Measurements from ENCODE around the gene PPM1J.
"Not testable (repeated sequence)": the region's sequence is repeated elsewhere in the genome, so short reads cannot be mapped to it uniquely, and the experiment has no call there.

Gene PPM1J

DNA sequence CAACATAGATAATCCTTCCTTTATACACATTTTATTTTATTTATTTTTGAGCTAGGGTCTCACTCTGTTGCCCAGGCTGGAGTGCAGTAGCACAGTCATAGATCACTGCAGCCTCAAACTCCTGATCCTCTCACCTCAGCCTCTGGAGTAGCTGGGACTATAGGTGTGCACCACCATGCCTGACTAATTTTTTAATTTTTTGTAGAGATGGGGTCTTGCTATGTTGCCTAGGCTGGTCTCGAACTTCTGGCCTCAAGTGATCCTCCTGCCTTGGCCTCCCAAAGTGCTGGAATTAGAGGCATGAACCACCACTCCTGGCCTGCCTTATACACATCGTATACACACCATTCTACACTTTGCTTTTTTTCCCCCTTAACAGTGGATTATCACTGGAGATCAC lies 6.2 kb upstream of the PPM1J start:
- DNase-seq, result not testable (repeated sequence)

- DNase-seq, result no peak
Observed at GRCh38 chr1:112720800-112721199, 5.7 kb upstream of the PPM1J start.

DNA sequence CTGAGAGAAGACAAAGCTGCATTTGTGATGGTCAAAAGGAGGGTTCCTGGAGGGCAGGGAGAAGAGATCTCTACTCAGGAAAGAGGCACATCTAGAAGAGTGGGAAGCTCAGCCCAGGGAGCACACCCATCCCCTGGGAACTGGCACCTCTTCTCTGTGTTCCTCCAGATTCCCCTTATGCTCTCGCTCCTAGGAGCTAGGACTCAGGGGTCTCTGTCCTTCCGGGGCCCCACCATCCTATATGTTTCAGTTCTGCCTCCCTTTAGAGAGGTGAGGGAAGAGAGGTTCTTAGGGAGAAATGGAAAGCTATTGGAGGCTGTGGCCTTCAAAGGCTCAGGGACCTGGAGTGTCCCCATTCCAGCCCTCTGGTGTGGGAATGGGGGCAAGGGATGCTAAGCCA lies 4.6 kb upstream of the PPM1J start:
- DNase-seq, result no peak

- DNase-seq, result peak; percentile 42
Observed at GRCh38 chr1:112718691-112719418, 3.7 kb upstream of the PPM1J start.

DNA sequence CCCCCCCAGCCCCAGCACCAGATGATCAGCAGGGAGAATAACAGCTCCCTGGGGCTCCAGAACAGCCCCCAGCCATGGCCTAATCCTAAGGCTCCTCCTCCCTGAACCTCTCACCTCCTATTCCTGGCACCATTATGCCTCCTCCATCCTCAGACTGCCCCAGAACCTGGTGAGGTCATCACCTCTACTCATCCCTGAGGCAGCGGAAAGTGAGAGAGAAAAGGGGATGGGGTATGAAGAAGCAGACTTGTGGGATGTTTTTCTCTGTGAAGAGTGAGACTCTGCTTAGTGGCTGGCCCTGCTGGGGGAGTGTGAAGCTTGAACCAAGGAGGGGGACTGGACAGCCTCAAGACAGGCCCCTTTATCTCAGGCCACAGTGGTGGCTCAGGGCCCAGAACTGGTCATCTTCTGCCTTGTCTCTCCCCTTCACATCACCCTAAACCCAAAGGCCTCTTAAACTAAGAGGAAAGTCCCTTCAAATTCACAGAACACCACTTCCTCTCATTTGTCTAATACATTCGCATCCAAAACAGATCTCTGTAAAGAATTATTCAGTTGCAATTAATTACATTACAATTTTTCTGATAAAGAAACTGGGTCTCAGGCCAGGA lies 2.2 kb upstream of the PPM1J start:
- no peak for DNase-seq

DNA sequence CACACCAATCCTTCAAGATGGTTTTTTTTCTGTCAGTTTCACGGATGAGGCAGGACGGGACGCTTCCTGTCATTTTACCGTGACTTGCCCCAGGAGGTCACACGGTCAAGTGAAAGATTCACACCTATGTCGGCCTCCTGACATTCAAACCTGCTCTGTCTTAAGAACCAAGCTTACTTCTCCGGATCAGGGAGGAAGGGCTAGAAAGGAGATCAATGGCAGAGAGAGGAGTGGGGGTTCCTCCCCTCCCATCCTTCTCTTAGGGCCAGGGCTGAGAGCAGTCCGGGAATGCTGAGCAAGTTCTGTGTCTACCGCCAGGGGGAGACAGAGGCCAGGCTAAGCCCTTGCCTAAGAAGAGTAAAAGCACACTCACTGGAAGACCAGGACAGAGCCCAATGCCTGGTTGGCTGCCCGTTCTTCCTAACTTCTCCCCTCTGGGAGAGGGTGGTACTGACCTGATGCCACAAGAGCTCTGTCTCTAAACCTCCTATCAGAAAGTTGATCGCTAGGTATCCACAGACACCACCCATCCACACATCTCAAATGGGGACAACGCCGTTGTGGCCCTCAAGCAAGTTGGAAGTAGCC lies 1.1 kb upstream of the PPM1J start:
- peak; percentile 78 for DNase-seq

DNA sequence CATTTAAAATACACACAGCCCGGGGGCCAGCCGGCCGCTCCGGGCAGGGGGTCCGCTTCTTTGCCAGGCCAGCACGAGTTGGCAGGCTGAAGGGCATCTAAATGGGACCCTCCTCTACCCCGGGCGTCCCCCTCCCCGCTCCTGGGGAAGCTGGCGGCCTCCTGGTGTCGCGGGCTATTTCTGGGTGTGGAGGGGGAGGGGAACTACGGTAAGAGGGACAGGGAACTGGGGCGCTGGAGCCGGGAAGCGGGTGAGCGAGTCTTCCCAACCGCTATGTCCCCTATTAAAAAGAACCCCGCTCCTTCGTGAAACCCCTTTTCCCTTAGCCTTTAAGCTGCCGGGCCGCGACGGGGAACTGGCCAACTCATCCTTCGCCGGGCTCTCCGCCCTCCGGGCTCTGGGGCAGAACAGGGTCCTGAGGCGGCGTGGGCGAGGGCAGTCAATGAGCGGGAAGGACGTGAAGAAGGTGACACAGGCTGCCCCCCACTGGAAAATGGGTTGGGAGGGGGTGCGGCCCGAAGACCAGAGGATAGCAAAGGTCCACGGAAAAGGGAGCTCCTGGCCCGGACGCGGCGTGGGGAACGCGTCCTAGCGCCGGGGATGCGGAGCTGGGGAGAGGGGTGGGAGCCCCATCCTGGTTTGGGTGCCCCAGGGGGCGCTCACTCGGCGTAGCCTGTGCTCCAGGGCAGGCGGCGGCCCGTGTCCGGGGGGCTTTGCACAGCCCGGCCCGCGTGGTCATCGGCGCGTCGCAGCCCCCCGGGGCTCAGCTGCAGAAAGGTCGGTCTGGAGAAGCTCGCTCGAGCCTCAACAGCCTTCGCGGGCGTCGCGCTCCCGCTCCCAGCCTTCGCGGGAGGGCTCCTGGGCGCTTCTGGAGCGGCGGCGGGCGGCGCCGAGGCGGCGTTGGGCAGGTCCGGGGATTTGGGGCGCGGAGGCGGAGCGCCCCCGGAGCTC lies 544 bp downstream of the PPM1J start:
- no peak for DNase-seq

DNA sequence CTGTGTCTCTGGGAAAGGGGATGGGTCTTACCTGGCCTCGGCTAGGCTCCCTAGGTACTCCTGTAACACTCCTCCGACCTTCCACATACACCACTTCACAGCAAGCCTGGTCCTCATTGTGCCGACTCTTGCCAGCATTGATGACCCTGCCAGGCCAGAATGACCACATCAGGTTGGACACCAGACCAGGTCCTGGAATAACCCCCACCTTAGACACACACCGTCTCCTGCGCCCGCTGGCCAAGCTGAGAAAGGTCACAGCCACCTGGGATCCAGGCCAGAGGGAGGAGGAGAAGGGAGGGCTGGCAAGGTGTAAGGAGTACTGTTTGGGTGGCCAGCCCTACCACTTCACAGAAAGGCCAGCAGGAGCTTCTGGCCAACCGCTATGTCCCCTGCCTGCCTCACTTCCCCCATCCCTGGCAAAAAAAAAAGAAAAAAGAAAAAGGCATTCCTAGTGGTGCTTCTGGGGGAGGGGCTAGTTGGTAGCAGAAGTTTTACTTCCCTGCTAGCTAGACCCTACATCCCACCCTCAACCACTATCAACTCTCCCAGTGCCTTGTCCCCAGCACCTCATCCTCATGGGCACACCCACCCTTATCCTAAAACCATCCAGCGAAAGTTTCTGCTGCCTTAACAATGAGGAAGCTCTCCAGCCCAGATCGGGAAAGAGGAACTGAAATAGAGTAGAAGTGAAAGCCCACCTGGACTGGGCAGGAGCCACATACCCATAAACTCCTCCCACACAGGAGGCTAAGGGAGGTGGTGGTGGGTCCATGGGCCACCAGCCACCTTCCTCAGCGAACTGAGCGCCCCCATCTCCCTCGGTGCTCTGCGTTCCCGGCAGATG lies 1.4 kb downstream of the PPM1J start:
- DNase-seq, result no peak

DNA sequence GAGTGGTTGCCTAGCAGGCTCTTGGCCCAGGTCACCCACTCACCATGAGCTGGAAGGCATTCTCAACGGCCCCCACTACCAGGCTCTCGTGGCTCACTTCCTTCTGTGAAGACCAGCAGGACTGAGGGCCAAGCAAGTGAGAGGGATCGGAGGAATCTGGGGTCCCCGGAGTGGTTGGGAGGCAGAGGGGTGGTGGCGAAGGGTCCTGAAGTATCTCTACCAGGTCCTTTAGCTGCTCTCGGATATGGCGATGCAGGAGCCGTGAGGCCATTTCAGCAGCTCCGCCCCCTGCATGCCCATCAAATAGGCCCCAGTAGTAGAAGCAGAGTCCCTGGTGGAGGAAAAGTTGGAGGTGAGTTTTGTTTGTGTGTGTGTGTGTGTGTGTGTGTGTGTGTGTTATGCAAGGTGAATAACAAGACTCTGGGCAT lies 2.4 kb downstream of the PPM1J start:
- DNase-seq, result no peak

DNA sequence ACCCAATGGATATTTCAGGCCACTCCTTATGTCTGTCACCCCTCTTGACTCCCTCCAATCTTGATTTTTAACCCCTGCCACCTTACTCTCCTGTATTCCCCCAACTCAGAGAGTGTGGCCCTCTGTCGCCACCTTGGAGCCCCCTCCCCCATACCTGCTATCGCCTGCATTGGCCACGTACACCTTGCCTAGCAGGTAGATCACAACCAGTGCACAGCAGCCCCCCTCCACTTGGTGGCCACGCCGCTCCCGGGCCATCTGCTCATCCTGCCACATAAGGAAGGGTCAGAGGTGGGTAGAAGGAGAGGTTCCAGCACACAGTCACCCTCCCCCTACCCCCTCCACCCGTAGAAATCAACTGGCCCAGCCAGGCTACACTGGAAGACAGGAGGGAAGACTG lies 2.9 kb downstream of the PPM1J start:
- no peak for DNase-seq

- DNase-seq, result no peak
Observed at GRCh38 chr1:112711670-112712069, 3.5 kb downstream of the PPM1J start.

DNA sequence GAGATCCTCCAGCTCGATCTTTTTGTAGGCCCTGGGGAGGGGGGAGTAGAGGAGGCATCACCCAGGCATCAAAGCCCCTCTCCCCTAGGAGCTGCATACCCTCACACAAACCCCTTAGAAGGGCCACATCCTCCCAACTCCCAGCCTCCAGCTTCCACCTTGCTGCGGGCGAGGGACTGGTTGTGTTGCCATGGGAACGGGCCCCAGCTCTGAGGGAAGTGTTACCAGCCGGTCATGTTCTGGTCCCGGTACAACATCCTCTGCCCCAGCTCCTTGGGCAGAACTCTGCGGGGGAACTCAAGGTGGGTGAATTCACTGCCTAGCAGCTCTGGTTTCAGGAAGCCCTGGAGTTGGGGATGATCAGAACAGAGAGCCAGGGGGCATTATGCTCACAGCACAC lies 4.1 kb downstream of the PPM1J start:
- no peak for DNase-seq

GRCh38 chr1:112710586-112710985 lies 4.5 kb downstream of the PPM1J start:
- DNase-seq, result no peak

DNA sequence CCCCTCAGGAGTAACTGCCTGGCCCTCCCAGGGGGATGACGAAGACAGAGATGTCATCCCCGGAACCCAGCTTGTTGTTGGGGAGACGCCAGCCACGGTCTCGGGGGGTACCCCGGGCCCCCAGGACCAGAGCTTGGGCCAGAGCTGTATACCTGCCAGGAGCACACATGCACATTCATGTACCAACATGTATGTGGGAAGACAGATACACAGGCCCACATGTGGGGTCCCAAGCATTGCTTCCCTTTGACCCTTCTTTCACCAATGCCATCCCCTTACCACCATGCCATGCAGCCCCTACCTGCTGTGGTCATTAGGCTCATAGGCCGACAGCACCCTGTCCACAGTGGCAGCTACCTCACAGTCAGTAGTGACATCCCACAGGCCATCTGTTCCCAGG lies 5.0 kb downstream of the PPM1J start:
- no peak for DNase-seq

- DNase-seq, result no peak
Observed at GRCh38 chr1:112708489-112708888, 6.6 kb downstream of the PPM1J start.

DNA sequence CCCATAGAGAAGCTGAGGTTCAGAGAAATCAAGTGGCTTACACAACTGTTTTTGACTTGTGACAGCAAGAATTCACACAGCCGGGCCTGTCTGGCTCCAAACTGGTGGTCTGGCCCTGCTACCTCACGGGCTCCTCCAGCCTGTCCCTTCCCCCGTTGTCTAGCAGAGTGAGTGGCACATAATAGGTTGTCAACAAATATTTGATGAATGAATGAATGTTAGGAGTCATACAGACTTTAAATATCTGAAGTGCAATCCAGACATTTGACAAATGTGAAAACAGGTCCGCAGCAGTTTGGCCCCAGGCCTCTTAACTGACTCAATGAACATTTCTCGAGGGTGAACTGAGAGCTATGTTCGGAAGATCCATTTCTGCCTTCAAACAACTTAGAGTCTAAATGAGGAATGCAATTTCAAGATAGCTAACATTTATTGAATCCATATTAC lies 7.1 kb downstream of the PPM1J start:
- DNase-seq, result no peak

- DNase-seq, result peak; percentile 74
Observed at GRCh38 chr1:112707221-112708001, 7.7 kb downstream of the PPM1J start.

DNA sequence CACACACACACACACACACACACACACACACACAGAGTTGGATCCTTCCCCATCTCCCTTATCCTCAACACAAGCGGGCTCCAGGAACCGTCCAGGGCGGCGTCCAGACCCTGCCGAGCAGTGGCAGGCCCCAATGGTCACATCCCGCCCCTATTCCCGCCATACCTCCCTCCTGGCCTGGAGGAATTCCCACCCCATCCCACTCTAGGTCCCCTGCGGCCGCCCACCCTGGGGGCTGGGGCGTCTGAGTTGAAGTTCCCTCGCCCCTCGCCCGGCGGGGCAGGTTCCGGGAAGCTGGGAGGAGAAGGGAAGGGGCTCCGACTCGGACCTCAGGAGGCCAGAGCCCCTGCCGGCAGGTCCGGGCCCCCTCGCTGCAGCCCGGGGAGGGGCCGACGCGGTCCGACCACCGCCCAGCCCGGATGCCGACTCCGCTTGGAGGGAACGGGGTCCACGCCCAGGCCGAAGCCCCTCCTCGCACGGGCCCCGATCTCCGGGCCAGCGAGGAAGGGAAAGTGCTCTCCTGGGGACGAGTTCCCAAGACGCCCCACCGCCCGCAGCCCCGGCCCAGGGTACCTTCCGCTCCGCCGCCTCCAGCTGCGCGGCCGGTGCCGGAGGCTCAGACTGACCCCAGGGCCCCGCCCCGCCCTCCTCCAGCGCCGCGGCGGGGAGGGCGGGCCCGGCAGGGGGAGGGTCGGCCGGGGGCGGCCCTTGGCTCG lies 8.5 kb downstream of the PPM1J start, which contains the start of gene RHOC:
TSS of gene RHOC (minus strand) at position 623 of the 716 bp plus-strand sequence. CDS start 3,328 bp downstream, outside the sequence.
- DNase-seq, result peak; percentile 57

DNA sequence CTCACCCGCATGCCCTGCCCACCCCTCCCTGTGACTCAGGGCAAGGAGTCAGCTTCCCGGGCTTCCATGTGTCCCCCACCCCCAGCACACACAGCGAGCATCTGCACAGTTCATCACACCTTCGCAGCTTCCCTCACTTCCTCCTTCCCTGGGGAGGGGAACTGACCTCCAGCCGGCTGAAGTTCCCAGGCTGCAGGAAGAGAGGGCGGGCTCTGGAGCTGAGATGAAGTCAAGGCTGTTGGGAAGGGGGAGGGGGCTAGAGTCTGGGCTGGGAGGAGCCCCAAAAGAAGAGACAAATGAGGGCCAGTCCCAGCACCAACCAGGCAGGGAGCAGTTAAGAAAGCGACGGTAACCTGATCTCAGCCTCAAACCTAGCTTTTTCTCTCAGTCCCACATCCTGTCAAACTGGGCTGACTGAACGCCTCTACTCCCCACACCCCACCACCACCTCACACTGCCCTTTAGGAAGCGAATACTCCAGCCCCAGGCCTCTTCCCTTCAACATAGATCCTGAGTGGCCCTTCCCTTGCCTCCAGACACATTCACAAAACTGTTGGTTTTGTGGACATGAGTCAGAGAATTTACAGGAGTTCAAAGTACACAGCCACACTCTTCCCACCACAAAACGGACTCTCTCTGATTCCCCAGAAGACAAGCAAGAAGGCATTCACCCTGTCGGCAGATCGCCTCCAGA lies 10.1 kb downstream of the PPM1J start:
- peak; percentile 90 for DNase-seq

DNA sequence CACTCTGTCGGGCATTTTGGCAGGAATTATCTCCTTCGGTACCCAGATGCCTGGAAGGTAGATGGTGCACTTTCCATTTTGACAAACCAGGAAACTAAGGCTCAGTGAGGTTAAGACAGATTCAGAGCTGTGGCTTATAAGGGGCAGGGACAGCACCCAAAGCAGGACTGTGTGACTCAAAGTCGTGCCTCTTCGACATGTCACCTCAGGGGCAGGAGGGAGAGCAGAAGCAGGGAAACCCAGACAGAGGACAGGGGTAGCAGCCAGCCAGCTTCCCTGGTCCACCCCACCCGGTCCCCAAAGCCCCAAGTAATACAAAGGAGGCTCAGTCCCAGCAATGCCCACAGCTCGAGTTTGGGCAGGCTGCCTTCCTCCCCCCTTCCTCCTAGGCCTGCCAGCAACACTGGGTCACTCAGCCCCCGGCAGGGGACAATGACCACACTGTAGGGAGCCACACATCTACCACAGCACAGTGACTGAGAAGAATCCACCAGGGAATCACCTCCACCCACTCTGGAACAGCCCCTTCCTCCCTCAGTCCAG lies 10.7 kb downstream of the PPM1J start:
- no peak for DNase-seq

Data from DMS79 treated with DMSO at 0.1 percent for 48 hours (cell line).